HG03097 (cell line): Measurements from ENCODE around the gene EHD4.

Source experiments
- ATAC-seq: cut with Tn5 transposase; IDR thresholded peaks from one replicate; pipeline ENCODE4 v1.9.1; 2021; ENCODE audit not compliant: unreplicated experiment, low FRiP score

EHD4 gene

DNA sequence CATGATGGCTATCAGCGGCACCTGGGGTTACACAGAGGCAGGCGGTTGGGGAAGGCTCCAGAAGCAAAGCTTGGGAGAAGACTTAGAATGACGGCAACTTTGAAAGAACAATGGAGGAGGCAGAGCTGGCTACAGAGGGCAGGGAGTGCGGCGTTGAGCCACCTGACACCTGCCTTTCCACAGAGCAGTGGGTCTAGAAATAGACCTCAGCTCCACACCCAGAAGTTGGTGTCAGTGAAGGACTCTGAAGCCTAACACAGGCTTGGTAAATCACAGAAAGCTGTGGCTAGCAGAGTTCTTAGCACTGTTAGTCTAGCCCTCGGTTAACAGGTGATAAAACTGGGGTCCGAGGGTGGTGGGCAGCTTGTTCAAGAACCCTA lies 23.1 kb upstream of the EHD4 start:
- no peak for ATAC-seq

DNA sequence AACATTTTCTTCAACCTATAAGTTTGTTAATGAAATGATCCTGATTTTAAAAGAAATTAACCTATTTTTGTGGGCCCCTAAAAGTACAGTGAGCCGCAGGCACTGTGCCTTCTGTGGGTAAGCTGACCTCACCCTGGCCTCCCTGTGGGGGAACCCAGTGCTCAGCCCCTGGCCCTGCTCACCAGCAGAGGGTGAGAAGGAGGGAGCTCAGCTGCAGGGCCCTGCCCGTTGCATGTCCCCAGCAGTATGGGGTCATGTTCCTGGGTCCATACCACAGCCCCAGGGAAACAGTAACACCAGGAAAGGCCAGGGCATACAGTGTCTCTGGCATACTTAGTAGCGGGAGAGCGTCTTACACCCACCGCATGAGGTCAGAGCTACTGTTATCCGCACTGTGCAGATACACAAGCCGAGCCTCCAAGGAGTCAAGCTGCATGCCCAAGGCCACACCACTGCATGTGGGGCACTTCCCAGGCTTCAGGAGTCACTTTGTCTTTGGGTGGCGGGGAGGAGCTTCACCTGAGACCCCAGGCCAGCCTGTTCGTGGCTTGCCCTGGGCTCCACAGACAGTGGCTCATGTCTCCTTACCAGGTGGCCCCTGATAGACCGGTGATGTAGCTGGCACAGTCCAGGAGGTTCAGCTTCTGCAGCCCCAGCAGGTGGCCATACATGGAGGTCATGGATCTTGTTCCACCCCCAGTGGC lies 22.6 kb upstream of the EHD4 start:
- no peak for ATAC-seq

DNA sequence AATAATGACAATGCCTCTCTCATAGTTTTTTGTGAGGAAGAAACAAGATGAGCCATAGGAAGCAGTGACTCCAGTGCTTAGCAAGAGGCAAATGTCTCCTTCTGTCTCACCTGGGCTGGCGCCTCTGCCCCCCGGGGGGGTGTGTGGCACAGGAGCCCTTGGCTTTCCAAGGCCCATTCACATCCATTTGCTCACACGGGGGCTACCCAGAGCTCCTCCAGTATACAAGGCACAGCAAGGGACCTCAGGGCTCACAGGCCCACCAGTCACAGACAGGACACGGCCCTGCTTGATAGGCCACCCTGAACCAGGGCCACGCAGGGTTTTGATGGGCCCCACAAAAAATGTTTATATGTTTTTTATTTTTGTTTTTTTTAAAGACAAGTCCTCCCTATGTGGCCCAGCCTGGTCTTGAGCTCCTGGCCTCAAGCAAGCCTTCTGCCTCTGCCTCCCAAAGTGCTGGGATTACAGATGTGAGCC lies 21.9 kb upstream of the EHD4 start:
- no peak for ATAC-seq

DNA sequence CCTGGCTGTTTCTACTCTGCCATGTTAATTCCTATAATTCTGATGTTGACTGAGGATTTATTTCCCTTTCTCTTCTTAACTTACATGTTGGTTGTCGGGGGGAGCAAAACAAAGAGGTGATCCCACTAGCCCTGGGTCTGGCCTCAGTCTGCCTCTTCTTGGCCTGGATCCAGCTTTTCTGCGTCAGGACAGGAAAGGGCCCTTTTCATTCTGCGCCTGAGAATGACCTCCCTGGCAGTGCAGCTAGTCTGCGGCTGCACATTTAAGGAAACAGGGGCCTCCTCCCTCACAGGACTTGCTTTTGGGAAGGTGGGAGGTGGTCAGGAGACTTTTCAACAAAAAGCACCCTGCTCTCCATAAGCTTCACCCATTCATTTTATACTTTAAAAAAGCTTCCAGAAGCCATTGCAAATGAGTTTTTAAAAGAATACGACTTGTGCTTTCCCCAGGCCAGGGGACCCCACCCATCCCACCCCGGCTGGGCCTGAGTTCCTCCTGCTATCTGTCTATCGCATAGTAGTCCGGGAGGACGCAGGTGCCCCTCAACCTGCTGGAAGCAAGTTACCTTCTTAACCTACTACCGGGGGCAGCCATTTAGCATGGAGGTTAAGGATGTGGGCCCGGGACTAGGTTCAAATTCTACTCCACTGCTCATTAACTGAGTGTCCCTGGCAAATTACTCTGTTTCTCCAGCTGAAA lies 21.3 kb upstream of the EHD4 start:
- ATAC-seq: no peak

DNA sequence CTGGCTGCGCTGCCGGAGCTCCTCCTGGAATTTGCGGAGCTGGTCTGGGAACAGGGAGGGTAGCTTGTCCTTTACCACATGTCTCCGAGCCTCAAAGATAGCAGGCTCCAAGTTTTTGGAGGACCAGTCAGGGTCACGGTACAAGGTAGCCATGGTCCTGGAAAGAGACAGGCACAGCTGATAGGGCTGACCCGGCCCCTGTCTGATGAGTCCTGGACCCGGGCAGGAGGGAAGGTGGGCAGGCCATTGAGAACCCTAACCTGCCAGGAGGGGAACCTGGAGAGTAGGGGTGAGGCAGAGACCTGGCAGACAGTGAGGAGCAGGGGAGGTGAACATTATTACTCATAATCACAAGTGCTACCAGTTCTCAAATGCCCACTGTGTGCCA lies 20.4 kb upstream of the EHD4 start:
- ATAC-seq: no peak

DNA sequence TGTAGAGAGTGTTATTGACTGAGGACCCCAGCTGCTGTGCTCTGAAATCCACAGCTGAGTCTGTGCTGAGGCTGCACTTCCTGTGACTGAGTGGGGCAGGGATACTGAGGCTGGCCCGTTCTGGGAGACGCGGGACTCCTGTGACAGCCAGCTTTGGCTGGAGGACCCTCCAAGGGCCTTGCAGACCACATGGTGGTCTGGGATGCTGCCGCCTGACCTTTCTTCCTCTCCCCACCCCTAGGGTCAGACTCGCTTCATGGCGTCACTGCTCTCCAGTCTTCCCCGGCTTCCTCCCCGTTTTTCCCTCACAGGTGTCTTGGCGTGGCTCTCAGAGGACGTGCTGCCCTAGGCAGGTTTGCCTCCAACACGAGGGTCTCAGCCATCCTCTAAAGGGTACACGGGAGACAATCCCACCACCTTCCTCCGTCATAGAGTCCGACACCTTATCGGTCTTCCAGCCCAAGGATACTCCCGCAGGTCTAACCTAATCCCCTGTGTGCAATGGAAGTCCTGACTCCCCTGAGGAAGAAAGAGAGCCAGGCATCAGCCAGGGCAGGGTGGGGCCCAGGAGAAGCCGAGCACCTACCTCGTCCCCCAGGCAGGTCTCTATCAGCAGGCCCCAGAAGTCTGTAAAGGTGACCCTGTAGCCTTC lies 19.9 kb upstream of the EHD4 start:
- ATAC-seq: no peak

DNA sequence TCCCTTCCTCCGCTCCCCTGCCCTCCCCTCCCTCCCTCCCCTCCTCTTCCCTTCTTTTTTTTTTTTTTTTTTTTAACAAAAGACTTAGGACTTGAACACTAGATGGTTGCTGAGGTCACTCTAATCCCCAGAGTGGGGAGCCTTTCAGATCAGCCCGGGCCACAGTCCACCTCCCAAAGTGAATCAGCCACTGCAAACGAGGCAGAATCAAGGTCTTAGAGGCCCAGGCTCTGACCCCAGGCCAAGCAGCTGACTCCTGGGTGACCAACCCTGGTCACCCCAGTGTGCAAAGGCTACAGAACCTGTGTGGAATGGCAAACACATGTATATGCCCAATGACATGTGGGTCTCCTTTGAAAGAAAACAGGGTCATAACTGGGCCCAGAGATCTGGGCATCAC lies 18.3 kb upstream of the EHD4 start:
- ATAC-seq: no peak

DNA sequence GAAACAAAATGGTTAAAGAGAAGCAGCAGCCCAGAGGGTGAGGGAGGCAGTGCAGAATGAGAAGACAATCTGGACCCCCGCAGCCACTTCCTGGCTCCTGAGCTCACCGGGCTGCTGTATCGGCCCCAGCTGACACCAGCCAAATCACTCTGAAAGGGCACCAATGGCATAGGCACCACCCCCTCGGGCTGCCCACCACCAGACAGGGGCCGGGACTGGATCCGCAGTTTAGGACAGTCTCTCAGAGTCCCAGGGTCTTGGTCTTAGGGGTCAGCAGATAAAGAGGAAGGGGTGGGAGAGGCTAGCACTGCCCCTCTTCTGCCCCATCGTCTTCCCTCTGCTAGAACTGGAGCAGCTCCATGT lies 17.9 kb upstream of the EHD4 start:
- no peak for ATAC-seq

DNA sequence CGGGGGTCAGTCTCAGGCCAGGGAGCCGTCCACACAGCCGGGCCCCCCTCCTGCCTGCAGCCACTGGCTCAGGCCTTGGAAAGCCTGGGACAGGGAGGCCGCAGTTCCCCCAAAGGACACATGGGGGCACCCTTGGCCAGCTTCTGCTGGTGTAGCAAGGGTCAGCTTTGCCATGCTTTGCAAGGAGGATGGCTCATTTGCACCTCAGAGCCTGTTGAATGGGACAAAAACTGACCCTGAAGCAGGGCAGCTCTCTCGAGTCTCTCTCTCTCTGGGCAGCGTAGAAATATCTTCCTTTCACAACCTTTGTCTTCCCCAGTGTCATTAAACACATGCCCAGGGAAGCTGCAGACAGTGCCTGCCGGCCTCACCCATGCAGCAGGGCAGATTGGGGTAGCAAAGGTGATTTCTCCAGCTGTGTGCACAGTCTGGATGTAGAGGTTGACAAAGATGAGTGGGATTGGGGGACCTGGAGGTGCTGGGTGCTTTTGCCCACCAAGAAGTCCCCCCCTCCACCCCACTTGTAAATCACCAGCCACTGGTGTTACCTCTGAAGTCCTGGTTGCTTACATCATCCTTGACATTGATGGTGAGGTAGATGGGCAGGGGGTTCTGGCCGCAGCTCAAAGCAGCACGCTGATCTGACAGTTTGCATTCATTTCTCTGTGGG lies 17.4 kb upstream of the EHD4 start:
- ATAC-seq: no peak

DNA sequence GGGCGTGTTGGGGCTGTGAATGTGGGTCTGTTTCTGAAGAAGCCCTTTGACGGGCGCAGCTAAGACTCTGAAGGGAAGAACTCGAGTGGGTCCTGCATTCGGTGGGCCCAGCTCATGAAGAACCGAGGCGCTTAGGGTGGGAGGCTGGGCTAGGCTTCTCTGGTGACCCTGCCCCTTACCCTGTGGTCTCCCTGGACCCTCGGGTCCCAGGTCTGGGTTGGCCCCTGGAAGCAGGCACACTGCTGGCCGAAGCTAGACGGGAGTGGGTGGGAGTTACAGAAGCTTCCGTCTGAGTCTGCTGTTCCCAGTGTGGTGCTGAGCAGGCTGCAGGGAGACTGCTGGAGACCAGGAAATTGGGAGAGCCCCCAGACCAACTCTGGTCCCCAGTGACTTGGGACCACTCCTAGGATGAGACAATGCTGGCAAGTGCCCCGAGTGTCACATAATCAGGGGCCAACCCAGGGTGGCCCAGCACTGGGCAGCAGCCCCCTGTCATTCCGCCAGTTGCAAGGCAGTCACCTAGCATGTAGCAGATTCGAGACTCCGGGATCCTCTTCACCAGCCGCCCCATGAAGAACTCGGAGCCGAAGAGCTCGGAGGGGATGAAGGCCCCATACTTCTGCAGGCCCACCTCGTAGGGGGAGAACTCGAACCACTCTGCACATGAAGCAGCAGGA lies 16.7 kb upstream of the EHD4 start:
- no peak for ATAC-seq

DNA sequence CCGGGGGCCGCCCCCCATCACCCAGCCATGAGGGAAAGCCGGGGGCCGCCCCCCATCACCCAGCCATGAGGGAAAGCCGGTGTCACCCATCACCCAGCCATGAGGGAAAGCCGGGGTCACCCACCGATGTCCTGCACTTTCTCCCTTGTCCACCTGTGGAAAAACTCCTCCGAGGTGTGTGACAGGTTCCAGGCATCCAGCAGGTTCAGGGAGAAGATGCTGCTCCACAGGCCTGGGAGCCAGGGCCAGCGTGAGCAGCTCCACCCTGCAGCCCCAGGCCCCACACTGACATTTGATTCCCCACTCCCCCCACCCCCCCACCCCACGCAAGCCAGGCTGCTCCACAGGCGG lies 15.5 kb upstream of the EHD4 start:
- ATAC-seq: no peak

DNA sequence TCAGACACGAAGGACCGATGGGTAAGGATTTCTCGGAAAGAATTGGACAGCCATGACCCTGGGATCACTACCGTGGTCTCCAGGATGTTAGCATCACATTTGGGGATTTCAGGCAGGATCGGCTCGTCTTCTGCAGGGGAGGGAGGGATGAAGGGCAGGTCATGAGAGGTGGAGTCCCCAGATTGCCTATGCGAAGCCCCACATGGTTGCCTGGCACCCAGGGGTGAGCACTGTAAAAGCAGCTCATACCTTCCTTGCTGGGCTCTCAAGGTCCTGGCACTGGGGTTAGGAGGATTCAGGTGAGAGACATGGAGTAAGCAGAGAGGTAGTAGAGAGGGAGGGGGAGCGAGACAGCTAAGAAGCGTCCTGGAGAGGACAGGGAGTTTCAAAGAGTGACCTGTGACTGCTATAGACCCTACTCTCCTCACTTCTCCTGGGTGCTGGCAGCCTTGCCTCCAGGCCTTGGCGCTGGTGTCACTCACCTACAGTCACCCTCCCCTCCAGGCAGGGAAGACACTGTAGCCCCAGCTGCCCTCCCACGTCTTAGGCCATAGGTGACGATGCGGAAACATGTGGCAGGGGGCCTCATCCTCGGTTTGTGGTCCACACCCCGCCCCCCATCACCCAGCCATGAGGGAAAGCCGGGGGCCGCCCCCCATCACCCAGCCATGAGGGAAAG lies 15.0 kb upstream of the EHD4 start:
- ATAC-seq: no peak

DNA sequence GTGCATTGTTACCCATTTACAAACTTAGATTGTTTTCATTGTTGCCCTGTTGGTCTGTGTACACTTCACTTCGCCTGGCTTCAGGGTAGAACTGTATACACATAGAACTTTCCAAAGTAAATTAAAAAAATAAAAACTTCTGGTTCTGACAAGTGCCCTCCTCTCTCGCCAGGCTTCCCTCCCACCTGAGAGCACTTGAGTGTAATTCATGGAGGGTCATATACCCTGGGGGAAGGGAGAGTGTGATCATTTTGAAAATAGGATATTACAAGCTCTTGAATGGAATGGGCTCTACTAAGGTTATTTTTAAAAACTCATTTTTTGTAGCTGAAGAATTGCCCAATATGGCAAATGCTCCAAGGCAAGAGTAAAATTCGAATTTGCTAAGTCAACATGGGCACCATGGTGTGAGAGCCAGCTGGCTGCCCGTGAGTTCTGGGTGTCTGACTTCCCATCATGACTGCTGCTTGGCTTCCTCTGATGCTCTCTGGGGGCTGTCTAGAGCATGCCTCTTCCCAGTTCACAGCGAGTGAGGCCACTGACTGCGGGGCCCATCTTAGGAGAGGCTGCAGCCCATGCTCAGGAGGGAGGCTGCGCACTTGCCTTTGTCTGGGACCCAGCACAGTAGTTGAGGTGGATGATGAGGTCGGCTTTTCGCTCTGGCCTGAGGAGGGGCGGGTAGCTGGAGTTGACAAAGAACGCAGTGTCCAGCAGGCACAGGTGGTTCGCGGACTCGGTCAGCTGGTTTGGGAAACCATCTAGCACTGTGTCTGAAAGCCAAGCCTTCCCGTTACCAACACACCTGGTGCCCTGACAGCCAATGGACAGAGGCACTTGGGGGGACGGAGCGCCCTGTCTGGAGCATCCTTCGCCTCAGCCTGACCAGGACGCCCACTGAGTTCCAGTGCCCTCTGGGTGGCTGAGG lies 13.1 kb upstream of the EHD4 start:
- ATAC-seq: no peak

DNA sequence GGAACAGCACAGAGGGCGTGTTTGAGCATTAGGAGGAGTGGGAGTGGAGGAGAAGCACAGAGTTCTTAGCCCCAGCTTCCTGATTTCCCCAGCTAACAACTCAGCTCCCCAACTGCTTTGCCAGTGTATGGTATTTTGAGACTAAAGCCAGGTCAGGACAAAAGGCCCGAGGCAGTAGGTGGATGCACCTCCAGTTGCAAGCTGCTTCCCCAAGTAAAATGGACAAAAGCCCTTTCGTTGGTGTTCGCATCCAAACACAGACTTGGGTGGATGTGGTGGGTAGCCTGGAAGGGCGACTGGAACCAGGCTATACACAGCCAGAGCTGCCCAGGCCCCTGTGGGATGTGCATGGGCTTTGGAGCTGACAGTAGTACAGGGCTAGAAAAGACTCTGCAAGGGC lies 12.3 kb upstream of the EHD4 start:
- ATAC-seq: no peak

DNA sequence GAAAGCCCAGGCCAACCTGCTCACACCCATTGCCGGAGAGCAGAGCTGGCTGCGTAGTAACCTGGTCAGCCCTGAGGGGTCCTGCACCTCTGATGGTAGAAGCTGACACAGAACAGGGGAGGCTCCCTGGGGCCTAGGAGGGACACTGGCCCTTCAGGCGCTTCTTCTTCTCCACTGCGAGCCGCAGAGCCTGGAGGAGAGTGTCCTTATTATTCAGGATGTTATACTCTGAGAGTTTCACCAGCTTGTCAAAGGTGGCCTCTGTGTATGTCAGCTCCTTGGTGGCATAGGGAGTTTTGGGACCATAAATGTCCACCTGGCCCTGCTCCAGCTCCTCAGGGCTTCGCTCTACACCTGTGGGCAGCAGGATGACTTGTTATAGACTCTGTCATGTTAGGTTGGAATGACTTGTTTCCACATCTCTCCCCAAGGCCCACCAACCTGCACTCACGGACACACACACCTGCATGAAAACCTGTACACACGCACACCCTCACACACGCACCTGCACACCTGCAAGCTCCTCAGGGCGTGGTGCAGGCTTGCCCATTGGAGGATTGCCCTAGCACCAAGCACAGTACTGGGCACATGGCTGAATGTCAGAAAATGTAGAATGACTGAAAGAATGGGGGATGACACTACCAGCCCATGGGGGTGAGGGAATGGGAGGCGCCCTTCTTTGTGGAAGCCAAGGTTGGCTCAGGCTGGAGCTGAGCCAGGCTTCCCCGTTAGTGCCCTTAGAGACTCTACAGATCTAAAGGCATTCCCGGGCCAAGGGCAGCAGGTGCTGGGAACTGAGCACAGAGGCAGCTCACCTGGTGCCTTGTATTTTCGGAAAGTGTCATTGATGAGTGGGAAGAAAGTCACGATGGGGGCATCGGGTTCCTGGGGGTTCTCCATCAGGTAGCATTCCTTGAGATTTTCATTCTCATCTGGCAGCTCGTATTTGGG lies 11.5 kb upstream of the EHD4 start:
- no peak for ATAC-seq

DNA sequence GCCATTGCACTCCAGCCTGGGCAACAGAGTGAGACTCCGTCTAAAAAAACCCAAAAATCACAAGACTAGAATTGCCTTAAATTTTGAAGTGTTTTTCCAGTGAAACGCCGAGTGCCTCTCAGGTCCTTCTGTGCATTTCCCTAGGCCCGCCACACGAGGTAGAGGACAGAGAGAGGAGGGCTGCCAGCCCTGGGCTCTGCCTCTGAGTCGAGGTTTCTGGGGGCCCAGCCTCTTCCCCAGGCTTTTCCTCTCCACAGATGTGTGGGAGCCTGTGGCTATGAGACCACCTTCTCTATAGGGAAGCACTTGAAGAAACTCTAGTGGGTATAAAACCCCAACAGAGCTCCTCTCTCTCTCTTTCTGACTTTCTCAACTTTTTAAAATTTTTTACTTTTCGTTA lies 10.9 kb upstream of the EHD4 start:
- ATAC-seq: no peak

DNA sequence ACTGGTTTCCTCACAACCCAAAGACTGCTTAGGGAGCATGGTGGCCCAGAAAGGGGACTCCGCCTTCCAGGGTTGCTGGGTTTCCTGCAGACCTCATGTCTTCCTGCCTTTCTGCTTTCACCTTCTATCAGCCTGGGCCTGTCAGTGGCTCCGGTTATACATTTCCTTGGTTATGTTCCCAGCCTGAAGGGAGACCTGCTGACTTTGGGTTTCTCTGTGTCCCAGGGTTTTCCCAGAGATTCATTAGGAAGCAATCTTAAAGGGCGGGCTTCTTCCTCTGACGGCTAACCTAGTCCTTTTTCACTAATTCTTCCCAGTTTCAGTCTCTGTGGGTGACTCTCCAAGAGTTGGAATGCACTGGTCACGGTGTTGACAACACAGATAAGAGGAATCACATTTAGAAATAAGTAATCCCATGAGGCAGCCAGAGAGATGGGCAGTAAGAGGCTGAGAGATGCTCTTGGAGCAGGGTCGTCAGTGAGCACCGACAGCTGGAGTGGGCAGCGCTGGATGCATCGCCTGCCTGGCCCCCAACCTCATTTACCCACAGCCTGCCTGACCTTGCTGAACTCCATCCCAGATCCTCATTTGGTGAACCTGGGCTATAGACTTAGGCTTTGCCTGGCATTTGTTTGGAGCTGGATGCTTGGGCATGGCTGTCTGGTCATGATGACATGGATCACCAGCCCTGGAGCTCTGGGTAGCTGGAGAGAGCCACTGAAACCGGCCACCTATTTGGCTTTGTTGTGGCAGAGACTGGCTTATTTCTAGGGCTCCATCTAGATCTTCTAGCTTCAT lies 10.0 kb upstream of the EHD4 start:
- ATAC-seq: no peak
